22Rv1 (cell line): ENCODE measurements around the gene TRIP12.

Source experiments
- ZFX ChIP-seq: fragments of 450-650 bp; IDR thresholded peaks from 2 replicates; pipeline ENCODE4 v1.6.1; 2017; ENCODE audit warnings: antibody characterized with exemption, borderline replicate concordance
- TF ChIP-seq, protein P1 (sequence below): fragments of 450-650 bp; IDR thresholded peaks from 2 replicates; pipeline ENCODE4 v1.5.1; 2017; ENCODE audit warnings: mild to moderate bottlenecking

DNA sequence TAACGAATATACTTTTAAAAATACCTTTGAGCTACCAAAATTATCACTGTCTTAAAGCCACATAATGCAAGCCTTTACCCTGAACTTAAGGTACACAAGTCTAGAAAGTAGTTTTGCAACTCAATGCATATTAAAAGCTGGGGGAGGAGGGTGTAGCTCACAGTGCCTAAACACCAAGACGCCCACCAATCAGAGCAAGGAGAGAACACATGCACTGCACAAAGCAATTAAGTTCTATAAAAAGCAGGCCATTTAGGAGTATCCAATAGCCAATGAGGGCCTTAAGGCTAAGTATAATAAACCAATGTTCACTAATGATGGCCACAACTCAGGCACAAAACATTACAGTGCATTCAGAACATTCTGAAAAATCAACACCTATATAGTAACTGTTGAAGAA, 16.2 kb downstream of the TRIP12 start:
- TF ChIP-seq, protein P1, sequence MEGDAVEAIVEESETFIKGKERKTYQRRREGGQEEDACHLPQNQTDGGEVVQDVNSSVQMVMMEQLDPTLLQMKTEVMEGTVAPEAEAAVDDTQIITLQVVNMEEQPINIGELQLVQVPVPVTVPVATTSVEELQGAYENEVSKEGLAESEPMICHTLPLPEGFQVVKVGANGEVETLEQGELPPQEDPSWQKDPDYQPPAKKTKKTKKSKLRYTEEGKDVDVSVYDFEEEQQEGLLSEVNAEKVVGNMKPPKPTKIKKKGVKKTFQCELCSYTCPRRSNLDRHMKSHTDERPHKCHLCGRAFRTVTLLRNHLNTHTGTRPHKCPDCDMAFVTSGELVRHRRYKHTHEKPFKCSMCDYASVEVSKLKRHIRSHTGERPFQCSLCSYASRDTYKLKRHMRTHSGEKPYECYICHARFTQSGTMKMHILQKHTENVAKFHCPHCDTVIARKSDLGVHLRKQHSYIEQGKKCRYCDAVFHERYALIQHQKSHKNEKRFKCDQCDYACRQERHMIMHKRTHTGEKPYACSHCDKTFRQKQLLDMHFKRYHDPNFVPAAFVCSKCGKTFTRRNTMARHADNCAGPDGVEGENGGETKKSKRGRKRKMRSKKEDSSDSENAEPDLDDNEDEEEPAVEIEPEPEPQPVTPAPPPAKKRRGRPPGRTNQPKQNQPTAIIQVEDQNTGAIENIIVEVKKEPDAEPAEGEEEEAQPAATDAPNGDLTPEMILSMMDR = no peak
- no peak for TF ChIP-seq ZFX
